PC-9 (cell line): ENCODE results near the gene ZNF574. TPM values are rescaled to one million over a fixed set of nuclear protein-coding genes. Genes with fewer than 3 reads are reported as not detected.

ENCODE experiments used
- BruUV-seq: library from RNA; stranded (reverse); fragments of 400-500 nt; replicated peaks from 2 replicates; lab custom pipeline; 2021; lab: Mats Ljungman, UMichigan
- CTCF ChIA-PET: fragments of 300-600 bp; sonication (Branson Sonifier 250); formaldehyde crosslinking; loops from one replicate; lab custom pipeline; 2022; ENCODE audit warnings: antibody characterized with exemption; lab: Charles Lee
- POLR2A ChIA-PET: fragments of 300-600 bp; sonication (Branson Sonifier 250); formaldehyde crosslinking; loops from one replicate; lab custom pipeline; 2022; ENCODE audit warnings: antibody characterized with exemption; ENCODE audit not compliant: unreplicated experiment; lab: Charles Lee
- DNase-seq, 2 experiments: peaks; one replicate each; pipeline versions ENCODE4 v3.0.0 to v3.0.0-alpha.2; 2015 to 2022; ENCODE audit warnings: mixed read lengths in 1 of 2
- H2AFZ ChIP-seq: fragments of 200-600 bp; sonication (generic); 2 replicates; pipeline ENCODE4 v1.8.1; 2017; ENCODE audit warnings: antibody characterized with exemption
- H3F3A ChIP-seq: fragments of 200-600 bp; sonication (generic); 2 replicates; pipeline ENCODE4 v1.8.1; 2017; ENCODE audit warnings: antibody characterized with exemption, mild to moderate bottlenecking, low read depth; ENCODE audit not compliant: insufficient read depth
- H3K27ac ChIP-seq: fragments of 200-600 bp; sonication (generic); 2 replicates; pipeline ENCODE4 v1.6.1; 2016; ENCODE audit warnings: mixed run types
- H3K27me3 ChIP-seq: fragments of 200-600 bp; sonication (generic); 2 replicates; pipeline ENCODE4 v1.6.1; 2016; ENCODE audit warnings: low read depth, mixed run types; ENCODE audit not compliant: insufficient read depth
- H3K36me3 ChIP-seq: fragments of 200-600 bp; sonication (generic); 2 replicates; pipeline ENCODE4 v1.6.1; 2016; ENCODE audit warnings: low read depth, mixed run types
- H3K4me1 ChIP-seq: fragments of 200-600 bp; sonication (generic); replicated peaks from 2 replicates; pipeline ENCODE4 v1.6.1; 2016; ENCODE audit warnings: mixed run types; ENCODE audit not compliant: insufficient read depth
- H3K4me2 ChIP-seq: fragments of 200-600 bp; sonication (generic); 2 replicates; pipeline ENCODE4 v1.6.1; 2017; ENCODE audit warnings: mixed run types
- H3K4me3 ChIP-seq: fragments of 200-600 bp; sonication (generic); 2 replicates; pipeline ENCODE4 v1.6.1; 2016; ENCODE audit warnings: mixed run types
- H3K79me2 ChIP-seq: fragments of 200-600 bp; sonication (generic); 2 replicates; pipeline ENCODE4 v1.6.1; 2017; ENCODE audit warnings: low read depth, mixed run types
- H3K9me2 ChIP-seq: fragments of 200-600 bp; sonication (generic); 2 replicates; pipeline ENCODE4 v1.8.1; 2017; ENCODE audit warnings: mild to moderate bottlenecking; ENCODE audit not compliant: insufficient read depth
- H3K9me3 ChIP-seq: fragments of 200-600 bp; sonication (generic); 2 replicates; pipeline ENCODE4 v1.8.1; 2016; ENCODE audit warnings: low read depth; ENCODE audit not compliant: insufficient read depth
- H4K20me1 ChIP-seq: fragments of 200-600 bp; sonication (generic); 2 replicates; pipeline ENCODE4 v1.8.1; 2017; ENCODE audit not compliant: insufficient read depth
- EZH2 ChIP-seq: fragments of 200-600 bp; sonication (generic); IDR thresholded peaks from 2 replicates; pipeline ENCODE4 v1.8.0; 2017; ENCODE audit warnings: antibody characterized with exemption, low read depth
- intact Hi-C: fragments of 100-400 bp; cut with micrococcal nuclease; formaldehyde crosslinking; loops from one replicate; pipeline ENCODE4 v1.10.0; 2022; ENCODE audit not compliant: unreplicated experiment
- total RNA-seq: library from RNA; stranded (reverse); gene quantifications from 2 replicates; pipeline ENCODE4 v1.2.3, GENCODE V29; 2021
- TF ChIP-seq, protein P1 (sequence below): fragments of 200-600 bp; sonication (generic); conservative IDR thresholded peaks from 2 replicates; pipeline ENCODE4 v1.6.1; 2017; ENCODE audit warnings: mixed run types, antibody characterized with exemption, mild to moderate bottlenecking, moderate library complexity

Gene ZNF574
- total RNA-seq, 1 experiment from 2014 or later = 19.4 TPM

DNA sequence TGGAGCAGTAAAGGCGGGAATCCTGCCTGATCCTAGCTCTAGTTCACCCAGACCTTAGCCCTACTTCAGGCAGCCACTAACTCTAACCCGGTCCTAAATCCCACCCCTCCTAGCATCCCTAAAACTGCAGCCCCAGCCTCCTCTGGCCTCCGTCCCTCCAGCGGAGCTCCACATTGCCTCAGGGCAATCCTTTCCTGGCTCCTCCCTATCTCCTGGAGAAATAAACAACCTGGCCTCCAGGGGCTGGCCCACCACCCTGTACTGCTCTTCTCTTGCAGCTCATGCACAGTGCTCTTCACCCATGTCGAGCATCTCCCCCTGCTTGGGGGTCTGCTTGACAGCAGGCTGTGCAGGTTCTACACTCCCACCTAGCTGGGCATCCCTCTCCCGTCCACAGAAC is 49.6 kb downstream of the ZNF574 start:
- no peaks in the 10 kb centered on the region for H4K20me1 ChIP-seq
- H3F3A ChIP-seq = 0 out of 2 replicates have a peak, but pooled peaks cover 2% of the 10 kb centered on the region
- H3K27ac ChIP-seq = no peak overlapping the region
- H3K36me3 ChIP-seq = no peaks in the 10 kb centered on the region
- H3K27me3 ChIP-seq = no peaks in the 10 kb centered on the region
- H3K4me3 ChIP-seq = no peak overlapping the region
- ChIA-PET CTCF (interaction anchor here (0.6 kb wide), 1 partner anchor 17 kb away, joined by 4 read pairs; no protein-coding TSS in a partner anchor), POLR2A (interaction anchor here (0.6 kb wide), 1 partner anchor 271 kb away, joined by 5 read pairs; no protein-coding TSS in a partner anchor)
- no peak overlapping the region for H3K4me2 ChIP-seq
- H3K4me1 ChIP-seq = peaks cover 21% of the 10 kb centered on the region
- TF ChIP-seq, protein P1, sequence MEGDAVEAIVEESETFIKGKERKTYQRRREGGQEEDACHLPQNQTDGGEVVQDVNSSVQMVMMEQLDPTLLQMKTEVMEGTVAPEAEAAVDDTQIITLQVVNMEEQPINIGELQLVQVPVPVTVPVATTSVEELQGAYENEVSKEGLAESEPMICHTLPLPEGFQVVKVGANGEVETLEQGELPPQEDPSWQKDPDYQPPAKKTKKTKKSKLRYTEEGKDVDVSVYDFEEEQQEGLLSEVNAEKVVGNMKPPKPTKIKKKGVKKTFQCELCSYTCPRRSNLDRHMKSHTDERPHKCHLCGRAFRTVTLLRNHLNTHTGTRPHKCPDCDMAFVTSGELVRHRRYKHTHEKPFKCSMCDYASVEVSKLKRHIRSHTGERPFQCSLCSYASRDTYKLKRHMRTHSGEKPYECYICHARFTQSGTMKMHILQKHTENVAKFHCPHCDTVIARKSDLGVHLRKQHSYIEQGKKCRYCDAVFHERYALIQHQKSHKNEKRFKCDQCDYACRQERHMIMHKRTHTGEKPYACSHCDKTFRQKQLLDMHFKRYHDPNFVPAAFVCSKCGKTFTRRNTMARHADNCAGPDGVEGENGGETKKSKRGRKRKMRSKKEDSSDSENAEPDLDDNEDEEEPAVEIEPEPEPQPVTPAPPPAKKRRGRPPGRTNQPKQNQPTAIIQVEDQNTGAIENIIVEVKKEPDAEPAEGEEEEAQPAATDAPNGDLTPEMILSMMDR = no peak
- no peak for TF ChIP-seq EZH2
- no TSS peak for BruUV-seq
- no peaks in the 10 kb centered on the region for H3K9me2 ChIP-seq
- no peaks in the 10 kb centered on the region for H3K79me2 ChIP-seq
- DNase-seq = no peak
- intact Hi-C loops = no loop called here
- no peak overlapping the region for H2AFZ ChIP-seq
- H3K9me3 ChIP-seq = no peaks in the 10 kb centered on the region

DNA sequence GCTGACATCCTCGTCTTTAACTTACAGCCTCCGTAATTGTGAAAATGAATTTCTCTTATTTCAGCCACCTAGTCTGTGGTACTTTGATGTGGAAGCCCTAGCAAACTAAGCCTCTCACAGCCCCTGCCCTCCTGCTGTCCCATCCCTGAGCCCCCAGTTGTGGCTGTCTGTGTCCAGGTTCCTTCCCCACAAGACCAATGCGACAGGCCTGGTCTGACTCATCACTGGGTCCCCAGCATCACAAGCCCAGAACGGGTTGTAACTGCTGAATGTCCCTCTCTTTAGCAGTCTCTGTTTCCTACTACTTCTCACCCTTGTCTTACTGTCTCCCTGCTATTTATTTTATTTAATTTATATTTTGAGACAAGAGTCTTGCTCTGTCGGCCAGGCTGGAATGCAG is 50.6 kb downstream of the ZNF574 start:
- no peaks in the 10 kb centered on the region for H3K9me3 ChIP-seq
- no peaks in the 10 kb centered on the region for H4K20me1 ChIP-seq
- no peaks in the 10 kb centered on the region for H3K27me3 ChIP-seq
- no peak overlapping the region for H2AFZ ChIP-seq
- intact Hi-C loops = no loop called here
- H3F3A ChIP-seq = no peaks in the 10 kb centered on the region
- no peak for TF ChIP-seq EZH2
- TF ChIP-seq, protein P1 = no peak
- H3K27ac ChIP-seq = no peak overlapping the region
- no peak overlapping the region for H3K4me3 ChIP-seq
- H3K79me2 ChIP-seq = no peaks in the 10 kb centered on the region
- no peaks in the 10 kb centered on the region for H3K9me2 ChIP-seq
- ChIA-PET POLR2A (interaction anchor here (0.6 kb wide), 1 partner anchor 34 kb away, joined by 3 read pairs; no protein-coding TSS in a partner anchor), CTCF (no interaction called here)
- no peak for DNase-seq
- peaks cover 12% of the 10 kb centered on the region for H3K4me1 ChIP-seq
- no peak overlapping the region for H3K4me2 ChIP-seq
- BruUV-seq = no TSS peak
- H3K36me3 ChIP-seq = no peaks in the 10 kb centered on the region

DNA sequence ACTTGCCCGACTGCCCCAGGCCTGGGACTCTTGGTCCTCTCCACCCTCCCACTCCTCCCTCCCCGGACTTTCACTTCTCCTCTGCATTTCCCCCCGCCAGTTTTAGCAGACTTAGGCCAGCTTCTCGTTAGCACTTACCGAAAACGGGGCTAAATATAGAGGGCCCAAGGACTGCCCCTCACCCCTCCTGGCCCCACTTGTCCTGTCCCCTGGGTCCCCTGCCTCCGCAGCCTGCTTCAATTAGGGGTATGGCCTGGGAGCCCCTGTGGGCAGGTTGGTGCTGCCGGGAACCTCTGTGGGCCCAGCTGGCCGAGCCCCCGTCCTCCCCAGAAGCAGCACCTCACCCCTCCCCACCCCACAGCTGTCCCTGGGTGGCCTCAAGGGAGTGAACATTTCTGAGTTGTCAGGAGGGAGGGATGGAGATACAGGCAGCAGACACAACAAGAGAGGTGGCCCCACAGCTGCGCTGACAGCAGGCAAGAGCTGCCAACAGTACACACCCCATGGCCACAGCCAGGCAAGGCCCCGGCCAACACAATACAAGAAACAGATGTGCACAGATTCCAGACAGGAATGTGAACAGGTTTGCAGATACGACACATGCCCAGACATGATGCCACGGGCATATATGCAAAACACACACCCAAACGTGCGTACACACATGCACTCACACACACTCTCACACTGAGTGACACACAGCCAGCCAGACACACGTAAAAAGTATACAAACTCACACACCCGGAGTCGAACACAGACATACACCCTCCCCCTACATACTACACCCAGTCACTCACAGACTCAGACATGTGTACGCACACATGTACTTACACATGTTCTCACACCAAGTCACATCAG is 53.7 kb downstream of the ZNF574 start:
- H4K20me1 ChIP-seq = no peaks in the 10 kb centered on the region
- no peak overlapping the region for H3K4me2 ChIP-seq
- DNase-seq = no peak
- no peaks in the 10 kb centered on the region for H3K9me3 ChIP-seq
- no TSS peak for BruUV-seq
- ChIA-PET POLR2A (no interaction called here), CTCF (no interaction called here)
- H3K79me2 ChIP-seq = no peaks in the 10 kb centered on the region
- H2AFZ ChIP-seq = no peak overlapping the region
- intact Hi-C loops = loop anchor here (5.0 kb wide), 1 partner anchor 93 kb away; the partner anchor contains the start of gene ZNF526
- H3K36me3 ChIP-seq = no peaks in the 10 kb centered on the region
- H3K9me2 ChIP-seq = no peaks in the 10 kb centered on the region
- H3K4me3 ChIP-seq = no peak overlapping the region
- peaks cover 6% of the 10 kb centered on the region; the same call in 1 of the 2 replicates for H3K27me3 ChIP-seq
- TF ChIP-seq, protein P1 = no peak
- no peak for TF ChIP-seq EZH2
- no peaks in the 10 kb centered on the region for H3F3A ChIP-seq
- H3K4me1 ChIP-seq = no peaks in the 10 kb centered on the region
- H3K27ac ChIP-seq = no peak overlapping the region
